Astrocyte (in vitro differentiated cells and primary cell): ENCODE results near the gene CTNND2. TPM values are rescaled to one million over a fixed set of nuclear protein-coding genes. Genes with fewer than 3 reads are reported as not detected.

Experiments
- DNase-seq: peaks from one replicate; pipeline ENCODE4 v3.0.0-alpha.2; 2010; ENCODE audit warnings: low read depth
- FAIRE-seq: peaks from 2 replicates; lab custom pipeline; 2011; peaks lifted over from hg19 to GRCh38; lab: Jason Lieb, UNC
- H2AFZ ChIP-seq: 2 replicates; pipeline ENCODE4 v1.6.0; 2012; ENCODE audit warnings: low read depth, low read length, inconsistent platforms
- H3K27ac ChIP-seq: 2 replicates; pipeline ENCODE4 v1.5.1; 2011; ENCODE audit warnings: low read depth, low read length, inconsistent platforms
- H3K27me3 ChIP-seq: 2 replicates; pipeline ENCODE4 v1.6.0; 2011; ENCODE audit warnings: low read length, inconsistent platforms; ENCODE audit not compliant: insufficient read depth
- H3K36me3 ChIP-seq: 2 replicates; pipeline ENCODE4 v1.5.1; 2011; ENCODE audit warnings: low read length, inconsistent platforms; ENCODE audit not compliant: insufficient read depth
- H3K4me1 ChIP-seq: 2 replicates; pipeline ENCODE4 v1.5.1; 2011; ENCODE audit warnings: low read length, inconsistent platforms; ENCODE audit not compliant: insufficient read depth
- H3K4me2 ChIP-seq: 2 replicates; pipeline ENCODE4 v1.6.0; 2012; ENCODE audit warnings: low read length, inconsistent platforms
- H3K4me3 ChIP-seq: 2 replicates; pipeline ENCODE4 v1.5.1; 2011; ENCODE audit warnings: low read depth, mild to moderate bottlenecking, low read length, inconsistent platforms; ENCODE audit not compliant: insufficient read depth
- H3K79me2 ChIP-seq: 2 replicates; pipeline ENCODE4 v1.6.0; 2012; ENCODE audit warnings: mild to moderate bottlenecking, low read length, inconsistent platforms; ENCODE audit not compliant: insufficient read depth
- H3K9ac ChIP-seq: 2 replicates; pipeline ENCODE4 v1.6.0; 2012; ENCODE audit warnings: mild to moderate bottlenecking, low read length, inconsistent platforms
- H3K9me3 ChIP-seq: 2 replicates; pipeline ENCODE4 v1.5.1; 2012; ENCODE audit warnings: low read depth, mild to moderate bottlenecking, low read length, inconsistent platforms; ENCODE audit not compliant: insufficient read depth
- H4K20me1 ChIP-seq: 2 replicates; pipeline ENCODE4 v1.6.0; 2012; ENCODE audit warnings: low read length, inconsistent platforms; ENCODE audit not compliant: insufficient read depth
- H3K27ac Mint-ChIP-seq: one replicate; pipeline ENCODE4 v1.8.0; 2021; ENCODE audit warnings: mild to moderate bottlenecking, mixed read lengths; ENCODE audit not compliant: unreplicated experiment
- H3K27me3 Mint-ChIP-seq: one replicate; pipeline ENCODE4 v1.8.0; 2021; ENCODE audit warnings: low read depth, mixed read lengths; ENCODE audit not compliant: unreplicated experiment
- H3K36me3 Mint-ChIP-seq: one replicate; pipeline ENCODE4 v1.8.0; 2021; ENCODE audit warnings: low read depth, mixed read lengths; ENCODE audit not compliant: unreplicated experiment
- H3K4me1 Mint-ChIP-seq: one replicate; pipeline ENCODE4 v1.8.0; 2021; ENCODE audit warnings: low read depth, mixed read lengths; ENCODE audit not compliant: unreplicated experiment
- H3K4me3 Mint-ChIP-seq: one replicate; pipeline ENCODE4 v1.8.0; 2021; ENCODE audit warnings: mild to moderate bottlenecking, moderate library complexity, mixed read lengths; ENCODE audit not compliant: unreplicated experiment
- H3K9me3 Mint-ChIP-seq: one replicate; pipeline ENCODE4 v1.8.0; 2021; ENCODE audit warnings: mild to moderate bottlenecking, mixed read lengths; ENCODE audit not compliant: unreplicated experiment
- CTCF ChIP-seq: IDR thresholded peaks from 2 replicates; pipeline ENCODE4 v1.5.1; 2011; ENCODE audit warnings: low read depth, mild to moderate bottlenecking, inconsistent platforms, low read length, moderate library complexity; ENCODE audit not compliant: insufficient read depth
- EZH2 ChIP-seq: IDR thresholded peaks from 2 replicates; pipeline ENCODE4 v1.6.1; 2012; ENCODE audit warnings: mild to moderate bottlenecking, low read length, inconsistent platforms; ENCODE audit not compliant: insufficient read depth
- total RNA-seq: library from RNA; stranded (reverse); gene quantifications from 2 replicates; pipeline ENCODE4 v1.2.1, GENCODE V29; 2021

The CTNND2 gene
- total RNA-seq, 1 donor from 2014 or later, result 4.5 TPM

- FAIRE-seq (no peak), DNase-seq (no peak)
- no peak overlapping the region for H3K4me3 ChIP-seq
- Mint-ChIP-seq H3K4me3 (no peak overlapping the region), H3K9me3 (no peaks in the 10 kb centered on the region), H3K36me3 (no peaks in the 10 kb centered on the region), H3K27me3 (no peaks in the 10 kb centered on the region), H3K27ac (no peak overlapping the region), H3K4me1 (no peaks in the 10 kb centered on the region)
- H4K20me1 ChIP-seq, result no peaks in the 10 kb centered on the region
- H3K27me3 ChIP-seq, result no peaks in the 10 kb centered on the region
- no peaks in the 10 kb centered on the region for H3K9me3 ChIP-seq
- no peak overlapping the region for H3K27ac ChIP-seq
- no peaks in the 10 kb centered on the region for H3K36me3 ChIP-seq
- H2AFZ ChIP-seq, result no peak overlapping the region
- H3K4me1 ChIP-seq, result no peaks in the 10 kb centered on the region
- no peak for TF ChIP-seq CTCF
- TF ChIP-seq EZH2, result no peak
- no peak overlapping the region for H3K4me2 ChIP-seq
- no peak overlapping the region for H3K9ac ChIP-seq
- no peaks in the 10 kb centered on the region for H3K79me2 ChIP-seq
Measured at GRCh38 chr5:11709021-11709420, 195.2 kb downstream of the CTNND2 start.

GRCh38 chr5:11704916-11705315 lies 199.3 kb downstream of the CTNND2 start:
- TF ChIP-seq EZH2 (no peak), CTCF (no peak)
- no peaks in the 10 kb centered on the region for H4K20me1 ChIP-seq
- H3K79me2 ChIP-seq, result no peaks in the 10 kb centered on the region
- DNase-seq (no peak), FAIRE-seq (no peak)
- no peak overlapping the region for H3K4me2 ChIP-seq
- H3K27me3 ChIP-seq, result no peaks in the 10 kb centered on the region
- no peak overlapping the region for H3K4me3 Mint-ChIP-seq
- H3K36me3 Mint-ChIP-seq, result no peaks in the 10 kb centered on the region
- no peak overlapping the region for H3K27ac ChIP-seq
- no peaks in the 10 kb centered on the region for H3K36me3 ChIP-seq
- no peak overlapping the region for H3K27ac Mint-ChIP-seq
- no peak overlapping the region for H3K4me3 ChIP-seq
- H3K9me3 ChIP-seq, result no peaks in the 10 kb centered on the region
- H3K4me1 ChIP-seq, result no peaks in the 10 kb centered on the region
- H3K9ac ChIP-seq, result no peak overlapping the region
- no peak overlapping the region for H2AFZ ChIP-seq
- H3K4me1 Mint-ChIP-seq, result no peaks in the 10 kb centered on the region
- no peaks in the 10 kb centered on the region for H3K9me3 Mint-ChIP-seq
- H3K27me3 Mint-ChIP-seq, result no peaks in the 10 kb centered on the region

- no peaks in the 10 kb centered on the region for H4K20me1 ChIP-seq
- no peak overlapping the region for H3K4me2 ChIP-seq
- H2AFZ ChIP-seq, result no peak overlapping the region
- no peaks in the 10 kb centered on the region for H3K27me3 ChIP-seq
- DNase-seq (no peak), FAIRE-seq (no peak)
- H3K79me2 ChIP-seq, result no peaks in the 10 kb centered on the region
- no peak overlapping the region for H3K4me3 ChIP-seq
- H3K27ac Mint-ChIP-seq, result no peak overlapping the region
- no peaks in the 10 kb centered on the region for H3K36me3 ChIP-seq
- no peak for TF ChIP-seq EZH2
- no peak for TF ChIP-seq CTCF
- H3K4me1 Mint-ChIP-seq, result no peaks in the 10 kb centered on the region
- no peaks in the 10 kb centered on the region for H3K9me3 Mint-ChIP-seq
- no peaks in the 10 kb centered on the region for H3K9me3 ChIP-seq
- no peak overlapping the region for H3K27ac ChIP-seq
- H3K27me3 Mint-ChIP-seq, result no peaks in the 10 kb centered on the region
- no peak overlapping the region for H3K4me3 Mint-ChIP-seq
- H3K9ac ChIP-seq, result no peak overlapping the region
- H3K4me1 ChIP-seq, result no peaks in the 10 kb centered on the region
- no peaks in the 10 kb centered on the region for H3K36me3 Mint-ChIP-seq
Measured at GRCh38 chr5:11700391-11700790, 203.9 kb downstream of the CTNND2 start.
